WI38 (cell line): ENCODE results near the gene SCAPER.
"Not testable (repeated sequence)": the region's sequence is repeated elsewhere in the genome, so short reads cannot be mapped to it uniquely, and the experiment has no call there.

Source experiments
- H3K4me3 ChIP-seq: 2 replicates; pipeline ENCODE4 v1.5.1; 2011; ENCODE audit warnings: low read depth, mild to moderate bottlenecking, control low read depth, low read length
- CTCF ChIP-seq: IDR thresholded peaks from 2 replicates; pipeline ENCODE4 v1.5.1; 2012; ENCODE audit warnings: low read depth, mild to moderate bottlenecking, control low read depth, low read length

The SCAPER gene

GRCh38 chr15:76864586-76864985, 40.6 kb downstream of the SCAPER start:
- no peak overlapping the region for H3K4me3 ChIP-seq
- no peak for TF ChIP-seq CTCF

- TF ChIP-seq CTCF: no peak
- H3K4me3 ChIP-seq: no peak overlapping the region
Observed at GRCh38 chr15:76863693-76864092, 41.4 kb downstream of the SCAPER start.

GRCh38 chr15:76863123-76863522, 42.0 kb downstream of the SCAPER start:
- no peak overlapping the region for H3K4me3 ChIP-seq
- TF ChIP-seq CTCF: no peak

- no peak for TF ChIP-seq CTCF
- H3K4me3 ChIP-seq: no peak overlapping the region
Observed at GRCh38 chr15:76861815-76862397, 43.2 kb downstream of the SCAPER start.

GRCh38 chr15:76860201-76860600, 44.9 kb downstream of the SCAPER start:
- TF ChIP-seq CTCF: no peak
- H3K4me3 ChIP-seq: no peak overlapping the region

GRCh38 chr15:76850367-76850766, 54.8 kb downstream of the SCAPER start:
- H3K4me3 ChIP-seq: not testable (repeated sequence)

GRCh38 chr15:76846782-76847181, 58.4 kb downstream of the SCAPER start:
- TF ChIP-seq CTCF: no peak

GRCh38 chr15:76844096-76844495, 61.0 kb downstream of the SCAPER start:
- H3K4me3 ChIP-seq: no peak overlapping the region
- no peak for TF ChIP-seq CTCF

More at GRCh38 chr15:76846782-76847181, 58.4 kb downstream of the SCAPER start:
- no peak overlapping the region for H3K4me3 ChIP-seq
